ENCODE measurements around the gene CCDC86.
A peak's percentile ranks its signal among the peaks of the same experiment; 100 is the strongest.

Gene CCDC86

GRCh38 chr11:60870733-60871377 is 28.9 kb downstream of the CCDC86 start:
- DNase-seq, result no peak

- DNase-seq, result no peak
Observed at GRCh38 chr11:60871378-60872061, 29.6 kb downstream of the CCDC86 start.

- no peak for DNase-seq
Observed at GRCh38 chr11:60872124-60872960, 30.4 kb downstream of the CCDC86 start.

- DNase-seq, result no peak
Observed at GRCh38 chr11:60872961-60873524, 31.1 kb downstream of the CCDC86 start.

- DNase-seq, result no peak
Observed at GRCh38 chr11:60873533-60873932, 31.6 kb downstream of the CCDC86 start.

GRCh38 chr11:60874421-60875365 is 32.8 kb downstream of the CCDC86 start:
- no peak for DNase-seq

GRCh38 chr11:60875366-60876167 is 33.7 kb downstream of the CCDC86 start:
- no peak for DNase-seq

- no peak for DNase-seq
Observed at GRCh38 chr11:60876168-60876485, 34.2 kb downstream of the CCDC86 start.

- no peak for DNase-seq
Observed at GRCh38 chr11:60878245-60879101, 36.6 kb downstream of the CCDC86 start.

- DNase-seq, result no peak
Observed at GRCh38 chr11:60879104-60879503, 37.2 kb downstream of the CCDC86 start.

GRCh38 chr11:60879971-60880588 is 38.2 kb downstream of the CCDC86 start:
- no peak for DNase-seq

- peak; percentile 26 for DNase-seq
Observed at GRCh38 chr11:60880643-60881282, 38.9 kb downstream of the CCDC86 start.

GRCh38 chr11:60887556-60887955 is 45.6 kb downstream of the CCDC86 start:
- peak; percentile 39 for DNase-seq

GRCh38 chr11:60889869-60890311 is 48.0 kb downstream of the CCDC86 start:
- no peak for DNase-seq

GRCh38 chr11:60890696-60891095 is 48.8 kb downstream of the CCDC86 start:
- DNase-seq, result no peak

- DNase-seq, result no peak
Observed at GRCh38 chr11:60891103-60891741, 49.3 kb downstream of the CCDC86 start.

- DNase-seq, result no peak
Observed at GRCh38 chr11:60895687-60896086, 53.8 kb downstream of the CCDC86 start.

- DNase-seq, result no peak
Observed at GRCh38 chr11:60897496-60897895, 55.6 kb downstream of the CCDC86 start.

Measured in SHP77 treated with DMSO at 0.1 percent for 48 hours (cell line).